Measurements from ENCODE around the gene PGM2. TPM values are rescaled to one million over a fixed set of nuclear protein-coding genes. Genes with fewer than 3 reads are reported as not detected.

Gene PGM2
- total RNA-seq, 3 donors from 2014 or later (not counting 1 experiment from before 2014, with no cell fraction given), result 18.7 to 31.9 (median 27.1) TPM

- H3K4me3 ChIP-seq (ENCODE audit: low read length), result no peak overlapping the region
- no peaks in the 10 kb centered on the region for H3K27me3 Mint-ChIP-seq (ENCODE audit: low read depth in 2 of 2)
- no peak overlapping the region for H3K27ac Mint-ChIP-seq
- intact Hi-C loops (cut with micrococcal nuclease), result no loop called here
- H3K9me3 ChIP-seq (ENCODE audit: control insufficient read depth, insufficient read depth, low read length), result no peaks in the 10 kb centered on the region
- DNase-seq (no peak), ATAC-seq (no peak)
- TF ChIP-seq, protein P1, sequence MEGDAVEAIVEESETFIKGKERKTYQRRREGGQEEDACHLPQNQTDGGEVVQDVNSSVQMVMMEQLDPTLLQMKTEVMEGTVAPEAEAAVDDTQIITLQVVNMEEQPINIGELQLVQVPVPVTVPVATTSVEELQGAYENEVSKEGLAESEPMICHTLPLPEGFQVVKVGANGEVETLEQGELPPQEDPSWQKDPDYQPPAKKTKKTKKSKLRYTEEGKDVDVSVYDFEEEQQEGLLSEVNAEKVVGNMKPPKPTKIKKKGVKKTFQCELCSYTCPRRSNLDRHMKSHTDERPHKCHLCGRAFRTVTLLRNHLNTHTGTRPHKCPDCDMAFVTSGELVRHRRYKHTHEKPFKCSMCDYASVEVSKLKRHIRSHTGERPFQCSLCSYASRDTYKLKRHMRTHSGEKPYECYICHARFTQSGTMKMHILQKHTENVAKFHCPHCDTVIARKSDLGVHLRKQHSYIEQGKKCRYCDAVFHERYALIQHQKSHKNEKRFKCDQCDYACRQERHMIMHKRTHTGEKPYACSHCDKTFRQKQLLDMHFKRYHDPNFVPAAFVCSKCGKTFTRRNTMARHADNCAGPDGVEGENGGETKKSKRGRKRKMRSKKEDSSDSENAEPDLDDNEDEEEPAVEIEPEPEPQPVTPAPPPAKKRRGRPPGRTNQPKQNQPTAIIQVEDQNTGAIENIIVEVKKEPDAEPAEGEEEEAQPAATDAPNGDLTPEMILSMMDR (IDR thresholded peaks at IDR 0.05), result no peak
- H3K27me3 ChIP-seq (ENCODE audit: control insufficient read depth, insufficient read depth, low read length), result no peaks in the 10 kb centered on the region
- peaks cover 27% of the 10 kb centered on the region for H3K36me3 ChIP-seq (ENCODE audit: control insufficient read depth, insufficient read depth, low read length)
- H3K4me1 ChIP-seq (ENCODE audit: control insufficient read depth, insufficient read depth, low read length), result peaks cover 14% of the 10 kb centered on the region
- no peaks in the 10 kb centered on the region for H3K9me3 Mint-ChIP-seq
- peaks cover 46 to 55% of the 10 kb centered on the region in 2 donors for H3K4me1 Mint-ChIP-seq
- WGBS (ENCODE audit: insufficient coverage), result 93% methylated on average over 3 of the region's 3 CpGs
- H3K36me3 Mint-ChIP-seq, result peaks cover 22% of the 10 kb centered on the region
- peak overlapping the region; percentile 59 for H3K4me3 Mint-ChIP-seq
- H3K27ac ChIP-seq (ENCODE audit: low read length), result no peak overlapping the region
Observed at GRCh38 chr4:37828843-37829242, 2.4 kb downstream of the PGM2 start.

GRCh38 chr4:37830640-37831039 lies 4.2 kb downstream of the PGM2 start:
- DNase-seq, result no peak
- peaks cover 41 to 50% of the 10 kb centered on the region in 2 donors for H3K4me1 Mint-ChIP-seq
- Histone ChIP-seq H3K27me3 (ENCODE audit: control insufficient read depth, insufficient read depth, low read length) (no peaks in the 10 kb centered on the region), H3K27ac (ENCODE audit: low read length) (no peak overlapping the region), H3K4me3 (ENCODE audit: low read length) (no peak overlapping the region), H3K9me3 (ENCODE audit: control insufficient read depth, insufficient read depth, low read length) (no peaks in the 10 kb centered on the region), H3K36me3 (ENCODE audit: control insufficient read depth, insufficient read depth, low read length) (peaks cover 38% of the 10 kb centered on the region), H3K4me1 (ENCODE audit: control insufficient read depth, insufficient read depth, low read length) (peaks cover 10% of the 10 kb centered on the region)
- H3K27me3 Mint-ChIP-seq (ENCODE audit: low read depth in 2 of 2), result no peaks in the 10 kb centered on the region
- H3K9me3 Mint-ChIP-seq, result no peaks in the 10 kb centered on the region
- ATAC-seq, result no peak
- no peak overlapping the region for H3K27ac Mint-ChIP-seq
- H3K4me3 Mint-ChIP-seq, result no peak overlapping the region
- TF ChIP-seq, protein P1 (IDR thresholded peaks at IDR 0.05), result no peak
- WGBS (ENCODE audit: insufficient coverage), result 100% methylated on average over 3 of the region's 3 CpGs
- intact Hi-C loops (cut with micrococcal nuclease), result no loop called here
- peaks cover 29% of the 10 kb centered on the region for H3K36me3 Mint-ChIP-seq

DNA sequence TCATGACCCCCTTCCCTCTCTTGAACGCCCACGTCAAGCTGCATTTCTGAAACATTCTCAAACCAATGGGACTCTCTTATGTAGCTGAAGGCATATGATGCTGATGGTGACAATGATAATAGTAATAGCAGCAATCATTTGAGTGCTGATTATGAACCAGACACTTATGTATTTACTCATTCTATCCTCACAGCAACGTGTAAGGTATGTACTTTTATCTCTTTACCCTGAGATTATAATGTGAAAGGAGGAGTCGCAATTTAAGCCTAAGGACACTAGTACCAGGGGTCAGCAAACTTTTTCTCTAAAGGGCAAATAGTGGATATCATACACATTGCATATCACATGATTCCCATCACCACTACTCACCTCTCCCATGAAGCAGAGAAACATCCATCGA lies 8.5 kb downstream of the PGM2 start:
- intact Hi-C loops (cut with micrococcal nuclease), result no loop called here
- Histone ChIP-seq H3K9me3 (ENCODE audit: control insufficient read depth, insufficient read depth, low read length) (no peaks in the 10 kb centered on the region), H3K27ac (ENCODE audit: low read length) (no peak overlapping the region), H3K27me3 (ENCODE audit: control insufficient read depth, insufficient read depth, low read length) (no peaks in the 10 kb centered on the region), H3K36me3 (ENCODE audit: control insufficient read depth, insufficient read depth, low read length) (peaks cover 68% of the 10 kb centered on the region), H3K4me3 (ENCODE audit: low read length) (no peak overlapping the region), H3K4me1 (ENCODE audit: control insufficient read depth, insufficient read depth, low read length) (peaks cover 12% of the 10 kb centered on the region)
- Mint-ChIP-seq H3K9me3 (no peaks in the 10 kb centered on the region), H3K4me1 (peaks cover 25 to 46% of the 10 kb centered on the region in 2 donors), H3K36me3 (peaks cover 33% of the 10 kb centered on the region), H3K4me3 (no peak overlapping the region), H3K27ac (no peak overlapping the region), H3K27me3 (ENCODE audit: low read depth in 2 of 2) (no peaks in the 10 kb centered on the region)
- 86% methylated on average over 3 of the region's 5 CpGs for whole genome bisulfite sequencing (ENCODE audit: insufficient coverage)
- no peak for ATAC-seq
- TF ChIP-seq, protein P1 (IDR thresholded peaks at IDR 0.05), result no peak
- DNase-seq, result no peak

DNA sequence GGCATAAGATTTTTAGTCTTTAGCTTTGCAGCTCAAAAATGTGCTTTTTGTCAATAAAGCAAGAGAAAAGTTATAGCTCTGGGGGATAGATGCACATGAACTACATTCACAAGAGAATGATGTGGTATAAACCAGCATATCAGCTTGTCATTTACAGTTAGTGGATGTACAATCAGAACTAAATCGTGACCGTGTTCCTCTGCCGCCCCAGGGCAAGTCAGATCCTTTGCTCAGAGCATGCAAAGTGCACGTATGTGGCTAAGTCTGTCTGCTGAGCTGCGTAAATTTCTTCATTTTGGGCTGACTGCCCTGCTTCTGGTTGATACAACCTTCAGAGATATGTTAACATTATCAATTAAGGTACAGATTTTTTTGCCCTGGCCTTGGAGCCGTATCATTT lies 9.3 kb downstream of the PGM2 start:
- Mint-ChIP-seq H3K36me3 (peaks cover 27% of the 10 kb centered on the region), H3K27me3 (ENCODE audit: low read depth in 2 of 2) (no peaks in the 10 kb centered on the region), H3K27ac (no peak overlapping the region), H3K4me3 (no peak overlapping the region), H3K9me3 (no peaks in the 10 kb centered on the region), H3K4me1 (peaks cover 25 to 40% of the 10 kb centered on the region in 2 donors)
- Histone ChIP-seq H3K9me3 (ENCODE audit: control insufficient read depth, insufficient read depth, low read length) (no peaks in the 10 kb centered on the region), H3K36me3 (ENCODE audit: control insufficient read depth, insufficient read depth, low read length) (peaks cover 66% of the 10 kb centered on the region), H3K27ac (ENCODE audit: low read length) (no peak overlapping the region), H3K27me3 (ENCODE audit: control insufficient read depth, insufficient read depth, low read length) (no peaks in the 10 kb centered on the region), H3K4me3 (ENCODE audit: low read length) (no peak overlapping the region), H3K4me1 (ENCODE audit: control insufficient read depth, insufficient read depth, low read length) (peaks cover 12% of the 10 kb centered on the region)
- 89% methylated on average over 6 of the region's 6 CpGs for WGBS (ENCODE audit: insufficient coverage)
- ATAC-seq, result no peak
- TF ChIP-seq, protein P1 (IDR thresholded peaks at IDR 0.05), result no peak
- intact Hi-C loops (cut with micrococcal nuclease), result no loop called here
- no peak for DNase-seq

Measured in natural killer cell (primary cell).